PC-3 (cell line): Measurements from ENCODE around the gene ZRANB1. TPM values are rescaled to one million over a fixed set of nuclear protein-coding genes. Genes with fewer than 3 reads are reported as not detected.
A peak's percentile ranks its signal among the peaks of the same experiment; 100 is the strongest.

Experiments
- ATAC-seq: fragments of 200-7000 bp; cut with Tn5 transposase; 2 replicates; pipeline ENCODE4 v1.9.1; 2020; ENCODE audit warnings: mild to moderate bottlenecking, moderate library complexity
- BruUV-seq: library from RNA; stranded (reverse); fragments of 400-500 nt; replicated peaks from 2 replicates; lab custom pipeline; 2021; lab: Mats Ljungman, UMichigan
- CTCF ChIA-PET: fragments of 300-600 bp; sonication (Branson Sonifier 250); formaldehyde crosslinking; loops from one replicate; lab custom pipeline; 2022; ENCODE audit warnings: antibody characterized with exemption; lab: Charles Lee
- POLR2A ChIA-PET: fragments of 300-600 bp; sonication (Branson Sonifier 250); formaldehyde crosslinking; loops from one replicate; lab custom pipeline; 2022; ENCODE audit warnings: antibody characterized with exemption; ENCODE audit not compliant: unreplicated experiment; lab: Charles Lee
- DNase-seq: peaks from one replicate; pipeline ENCODE4 v3.0.0-alpha.2; 2015
- H2AFZ ChIP-seq: fragments of 300-600 bp; sonication (generic); 2 replicates; pipeline ENCODE4 v1.6.0; 2016; ENCODE audit warnings: antibody characterized with exemption, low read length
- H3F3A ChIP-seq: fragments of 300-600 bp; sonication (generic); one replicate; pipeline ENCODE4 v1.6.0; 2017; ENCODE audit warnings: antibody characterized with exemption, low read length, control low read depth, mild to moderate bottlenecking; ENCODE audit not compliant: unreplicated experiment
- H3K27ac ChIP-seq: fragments of 300-600 bp; sonication (generic); 2 replicates; pipeline ENCODE4 v1.5.1; 2016; ENCODE audit warnings: mild to moderate bottlenecking, low read length
- H3K27me3 ChIP-seq: fragments of 300-600 bp; sonication (generic); 2 replicates; pipeline ENCODE4 v1.6.1; 2016; ENCODE audit warnings: low read length, mixed read lengths
- H3K36me3 ChIP-seq: fragments of 300-600 bp; sonication (generic); 2 replicates; pipeline ENCODE4 v1.6.1; 2016; ENCODE audit warnings: low read depth, mixed run types, low read length, mixed read lengths
- H3K4me1 ChIP-seq: fragments of 300-600 bp; sonication (generic); 2 replicates; pipeline ENCODE4 v1.5.1; 2016; ENCODE audit warnings: low read length; ENCODE audit not compliant: insufficient read depth
- H3K4me2 ChIP-seq: fragments of 300-600 bp; sonication (generic); 2 replicates; pipeline ENCODE4 v1.6.0; 2016; ENCODE audit warnings: low read length
- H3K4me3 ChIP-seq: fragments of 300-600 bp; sonication (generic); 2 replicates; pipeline ENCODE4 v1.5.1; 2016; ENCODE audit warnings: mild to moderate bottlenecking, low read length, mixed read lengths
- H3K79me2 ChIP-seq: fragments of 300-600 bp; sonication (generic); 2 replicates; pipeline ENCODE4 v1.6.1; 2017; ENCODE audit warnings: low read length, mixed read lengths
- H3K9ac ChIP-seq: fragments of 300-600 bp; sonication (generic); 2 replicates; pipeline ENCODE4 v1.6.0; 2016; ENCODE audit warnings: mild to moderate bottlenecking, low read length
- H3K9me2 ChIP-seq: fragments of 300-600 bp; sonication (generic); replicated peaks from 2 replicates; pipeline ENCODE4 v1.6.1; 2016; ENCODE audit warnings: mixed run types, low read length, mixed read lengths
- H3K9me3 ChIP-seq: fragments of 300-600 bp; sonication (generic); 2 replicates; pipeline ENCODE4 v1.6.1; 2016; ENCODE audit warnings: low read length, mixed read lengths
- H4K20me1 ChIP-seq: fragments of 300-600 bp; sonication (generic); 2 replicates; pipeline ENCODE4 v1.6.1; 2016; ENCODE audit warnings: low read length, mixed read lengths
- EZH2 ChIP-seq: fragments of 300-600 bp; sonication (generic); IDR thresholded peaks from one replicate; pipeline ENCODE4 v1.6.1; 2017; ENCODE audit warnings: antibody characterized with exemption, mild to moderate bottlenecking, low read length; ENCODE audit not compliant: unreplicated experiment
- EZH2phosphoT487 ChIP-seq: fragments of 300-600 bp; sonication (generic); IDR thresholded peaks from 2 replicates; pipeline ENCODE4 v1.6.1; 2018; ENCODE audit warnings: mild to moderate bottlenecking, antibody characterized with exemption, low read length, borderline replicate concordance
- intact Hi-C: fragments of 100-400 bp; cut with micrococcal nuclease; formaldehyde crosslinking; loops from 2 replicates; pipeline ENCODE4 v1.9.0; 2023
- total RNA-seq: library from RNA; depleted of rRNA; stranded (reverse); fragments of >200 nt; gene quantifications from 2 replicates; pipeline ENCODE4 v1.2.3, GENCODE V29; 2014
- TF ChIP-seq, protein P1 (sequence below): fragments of 300-600 bp; sonication (generic); conservative IDR thresholded peaks from 2 replicates; pipeline ENCODE4 v1.5.1; 2017; ENCODE audit warnings: antibody characterized with exemption, low read depth, mild to moderate bottlenecking, low read length

ZRANB1 gene
- total RNA-seq, 1 experiment from 2014 or later = 12.8 TPM

DNA sequence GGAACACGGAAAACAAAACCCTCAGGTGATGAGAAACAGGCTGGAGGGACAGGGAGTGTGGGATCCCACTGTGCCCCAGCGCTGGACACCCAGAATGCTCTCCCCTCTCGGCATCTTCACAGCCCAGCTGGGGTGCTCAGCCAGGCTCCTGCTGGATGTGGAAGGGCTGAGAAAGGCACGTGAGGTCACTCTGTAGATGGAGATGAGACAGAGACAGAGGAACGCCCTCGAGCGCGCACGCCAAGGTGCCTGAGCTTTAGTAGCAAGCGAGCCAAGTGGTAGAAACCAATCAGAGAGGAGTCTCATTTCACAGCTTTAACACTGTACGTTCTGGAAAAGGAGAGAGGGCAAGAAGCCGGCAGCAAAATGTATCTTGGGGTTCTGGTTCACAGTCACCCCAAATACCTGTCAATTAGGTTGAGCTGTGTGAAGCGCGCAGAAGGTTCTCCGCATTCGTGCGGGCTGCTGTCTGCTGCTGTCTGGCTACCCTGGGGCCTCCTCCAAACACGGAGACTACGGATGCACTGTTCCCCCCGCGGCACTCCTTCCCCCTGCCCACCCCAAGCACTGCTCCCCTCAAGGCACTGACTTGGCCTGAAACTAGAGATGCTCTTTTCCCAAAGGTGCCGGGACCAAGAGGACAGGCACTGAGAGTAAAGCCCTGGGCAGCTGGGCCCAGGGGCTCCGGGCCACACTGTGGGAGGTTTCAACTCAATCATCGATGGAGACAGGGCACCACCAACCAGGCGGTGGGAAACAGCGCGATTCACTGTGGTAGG lies 91.4 kb downstream of the ZRANB1 start:
- H3K9me2 ChIP-seq = no peaks in the 10 kb centered on the region
- H3K9me3 ChIP-seq = no peaks in the 10 kb centered on the region
- no peak overlapping the region for H2AFZ ChIP-seq
- H3K27me3 ChIP-seq = no peaks in the 10 kb centered on the region
- peaks cover 64% of the 10 kb centered on the region for H3K4me1 ChIP-seq
- no peaks in the 10 kb centered on the region for H3K36me3 ChIP-seq
- no peaks in the 10 kb centered on the region for H3F3A ChIP-seq
- intact Hi-C loops = no loop called here
- POLR2A ChIA-PET = interaction anchor here (0.6 kb wide), 1 partner anchor 12 kb away, joined by 3 read pairs; no protein-coding TSS in a partner anchor
- H3K4me3 ChIP-seq = no peak overlapping the region
- TF ChIP-seq, protein P1, sequence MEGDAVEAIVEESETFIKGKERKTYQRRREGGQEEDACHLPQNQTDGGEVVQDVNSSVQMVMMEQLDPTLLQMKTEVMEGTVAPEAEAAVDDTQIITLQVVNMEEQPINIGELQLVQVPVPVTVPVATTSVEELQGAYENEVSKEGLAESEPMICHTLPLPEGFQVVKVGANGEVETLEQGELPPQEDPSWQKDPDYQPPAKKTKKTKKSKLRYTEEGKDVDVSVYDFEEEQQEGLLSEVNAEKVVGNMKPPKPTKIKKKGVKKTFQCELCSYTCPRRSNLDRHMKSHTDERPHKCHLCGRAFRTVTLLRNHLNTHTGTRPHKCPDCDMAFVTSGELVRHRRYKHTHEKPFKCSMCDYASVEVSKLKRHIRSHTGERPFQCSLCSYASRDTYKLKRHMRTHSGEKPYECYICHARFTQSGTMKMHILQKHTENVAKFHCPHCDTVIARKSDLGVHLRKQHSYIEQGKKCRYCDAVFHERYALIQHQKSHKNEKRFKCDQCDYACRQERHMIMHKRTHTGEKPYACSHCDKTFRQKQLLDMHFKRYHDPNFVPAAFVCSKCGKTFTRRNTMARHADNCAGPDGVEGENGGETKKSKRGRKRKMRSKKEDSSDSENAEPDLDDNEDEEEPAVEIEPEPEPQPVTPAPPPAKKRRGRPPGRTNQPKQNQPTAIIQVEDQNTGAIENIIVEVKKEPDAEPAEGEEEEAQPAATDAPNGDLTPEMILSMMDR = no peak
- TF ChIP-seq EZH2phosphoT487 (no peak), EZH2 (no peak)
- peaks cover 82% of the 10 kb centered on the region for H3K79me2 ChIP-seq
- no peak overlapping the region for H3K9ac ChIP-seq
- BruUV-seq = no TSS peak
- peak overlapping the region; percentile 93; the same call in 1 of the 2 replicates for H3K27ac ChIP-seq
- CTCF ChIA-PET = no interaction called here
- DNase-seq (no peak), ATAC-seq (no peak)
- H4K20me1 ChIP-seq = no peaks in the 10 kb centered on the region
- H3K4me2 ChIP-seq = no peak overlapping the region

DNA sequence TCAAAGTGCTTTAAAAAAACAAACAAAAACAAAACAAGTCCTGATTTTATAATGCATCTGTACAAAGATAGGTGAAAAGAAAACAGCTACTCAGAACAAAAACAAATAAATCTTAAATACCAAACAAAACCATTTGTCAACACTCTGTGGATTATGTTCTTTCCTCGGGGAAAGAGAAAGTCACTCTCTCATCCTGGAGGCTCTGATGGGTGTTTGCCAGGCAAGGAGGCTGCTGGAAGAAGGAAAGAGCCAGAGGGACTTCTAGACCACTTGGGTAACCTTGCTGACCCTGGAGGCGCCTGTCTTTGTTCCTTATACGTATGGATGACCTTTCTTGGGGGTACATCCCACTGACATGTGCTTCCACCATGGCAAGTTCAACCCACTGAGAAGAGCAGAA lies 92.8 kb downstream of the ZRANB1 start:
- 0 out of 2 replicates have a peak overlapping the region, but pooled peaks have one; percentile 38 for H2AFZ ChIP-seq
- H3K36me3 ChIP-seq = no peaks in the 10 kb centered on the region
- no peaks in the 10 kb centered on the region for H4K20me1 ChIP-seq
- no peaks in the 10 kb centered on the region for H3K27me3 ChIP-seq
- no peaks in the 10 kb centered on the region for H3K9me2 ChIP-seq
- H3F3A ChIP-seq = no peaks in the 10 kb centered on the region
- peak overlapping the region; percentile 79 for H3K4me2 ChIP-seq
- peak overlapping the region; percentile 93 for H3K27ac ChIP-seq
- DNase-seq (peak; percentile 17), ATAC-seq (peak; percentile 27)
- peaks cover 84% of the 10 kb centered on the region for H3K79me2 ChIP-seq
- H3K4me3 ChIP-seq = peak overlapping the region; percentile 34
- POLR2A ChIA-PET = interaction anchor here (1.0 to 1.3 kb wide), 2 partner anchors 11 to 31 kb away, joined by 3 to 20 read pairs; no protein-coding TSS in a partner anchor
- CTCF ChIA-PET = no interaction called here
- intact Hi-C loops = loop anchor here (1.0 to 2.0 kb wide), 2 partner anchors 11 to 30 kb away; no protein-coding TSS in a partner anchor
- BruUV-seq = TSS peak; percentile 64
- peaks cover 60% of the 10 kb centered on the region for H3K4me1 ChIP-seq
- peak overlapping the region; percentile 63 for H3K9ac ChIP-seq
- TF ChIP-seq, protein P1 = no peak
- TF ChIP-seq EZH2 (no peak), EZH2phosphoT487 (no peak)
- H3K9me3 ChIP-seq = no peaks in the 10 kb centered on the region

DNA sequence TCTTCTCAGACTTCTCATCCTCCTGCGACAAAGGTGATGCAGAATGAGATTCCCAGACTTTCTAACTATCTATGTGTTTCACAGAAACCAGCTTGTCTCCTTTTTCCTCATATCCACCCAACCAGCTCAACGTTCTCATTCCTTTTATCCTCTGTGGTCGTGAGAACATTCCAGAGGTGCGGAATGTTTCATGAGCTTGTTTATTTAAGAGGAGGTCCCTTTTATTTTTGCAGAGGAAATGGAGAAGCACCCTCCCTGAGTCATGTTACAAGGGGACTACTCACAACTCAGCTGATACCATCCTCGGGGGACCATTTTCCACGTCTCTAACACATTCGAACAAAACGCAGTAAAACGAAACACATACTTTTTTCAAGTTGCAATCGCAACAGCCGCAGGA lies 93.2 kb downstream of the ZRANB1 start:
- no peak for TF ChIP-seq EZH2phosphoT487
- no peak for TF ChIP-seq EZH2
- TF ChIP-seq, protein P1 = no peak
- Histone ChIP-seq H4K20me1 (no peaks in the 10 kb centered on the region), H2AFZ (peak overlapping the region; percentile 38; the same call in 1 of the 2 replicates), H3K79me2 (peaks cover 87% of the 10 kb centered on the region), H3K4me3 (peak overlapping the region; percentile 50), H3K9me3 (no peaks in the 10 kb centered on the region), H3K9me2 (no peaks in the 10 kb centered on the region), H3K4me2 (peak overlapping the region; percentile 79), H3K9ac (peak overlapping the region; percentile 63), H3K27ac (peak overlapping the region; percentile 93), H3K36me3 (no peaks in the 10 kb centered on the region), H3K4me1 (peaks cover 55% of the 10 kb centered on the region), H3F3A (no peaks in the 10 kb centered on the region), H3K27me3 (no peaks in the 10 kb centered on the region)
- ATAC-seq (peak; percentile 82), DNase-seq (peak; percentile 90)
- ChIA-PET CTCF (interaction anchor here (0.5 to 0.9 kb wide), 2 partner anchors 13 to 83 kb away, joined by 3 to 4 read pairs; no protein-coding TSS in a partner anchor), POLR2A (interaction anchor here (1.0 to 1.3 kb wide), 2 partner anchors 10 to 30 kb away, joined by 3 to 20 read pairs; no protein-coding TSS in a partner anchor)
- intact Hi-C loops = loop anchor here (1.0 to 2.0 kb wide), 2 partner anchors 10 to 30 kb away; no protein-coding TSS in a partner anchor
- BruUV-seq = no TSS peak
